Suppressor macrophage (primary cell): ENCODE data around the gene S100A16.
"Not testable (repeated sequence)": the region's sequence is repeated elsewhere in the genome, so short reads cannot be mapped to it uniquely, and the experiment has no call there.

Experiments used
- DNase-seq, 4 experiments: peaks; one replicate each; pipeline ENCODE4 v3.0.0-alpha.2; 2020 to 2022

The S100A16 gene

DNA sequence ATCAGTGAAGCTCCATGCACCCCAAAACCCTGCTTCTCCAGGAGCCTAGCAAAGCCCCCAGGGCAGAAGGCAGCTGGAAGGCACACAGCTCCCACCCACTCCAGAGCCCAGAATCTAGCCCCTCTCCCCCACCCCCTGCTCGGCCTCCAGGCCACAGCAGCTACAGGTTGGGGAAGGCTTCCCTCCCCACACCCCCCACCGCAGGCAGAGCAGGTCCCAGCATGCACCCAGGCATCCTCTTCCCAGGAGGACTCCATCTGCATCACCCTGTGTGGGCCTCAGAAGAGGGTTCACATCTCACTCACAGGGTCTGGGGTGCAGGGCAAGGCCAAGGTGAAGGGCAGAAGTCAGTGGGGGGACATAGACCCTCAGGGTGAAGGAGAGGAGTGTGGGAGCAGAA, 2.5 kb upstream of the S100A16 start:
- no peak for DNase-seq

DNA sequence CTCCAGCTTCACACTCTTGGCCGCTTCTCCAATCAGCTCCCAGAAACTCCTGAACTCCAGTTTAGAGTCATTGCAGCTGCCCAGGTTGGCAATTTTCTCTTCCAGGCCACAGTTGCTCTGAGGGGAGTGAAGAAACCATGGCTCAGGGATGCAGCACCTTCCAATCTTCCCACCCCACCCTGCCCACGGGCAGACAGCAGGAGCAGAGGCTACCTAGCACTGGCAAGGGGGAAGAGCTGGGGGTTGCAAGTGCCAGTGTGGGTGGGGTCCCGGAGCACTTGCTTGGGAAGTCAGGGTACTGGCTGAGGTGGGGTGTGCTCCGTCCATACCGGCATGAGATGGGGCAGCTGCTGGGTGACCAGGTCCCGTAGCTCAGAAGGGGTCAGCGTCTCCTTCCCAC, 2.0 kb upstream of the S100A16 start:
- no peak for DNase-seq

DNA sequence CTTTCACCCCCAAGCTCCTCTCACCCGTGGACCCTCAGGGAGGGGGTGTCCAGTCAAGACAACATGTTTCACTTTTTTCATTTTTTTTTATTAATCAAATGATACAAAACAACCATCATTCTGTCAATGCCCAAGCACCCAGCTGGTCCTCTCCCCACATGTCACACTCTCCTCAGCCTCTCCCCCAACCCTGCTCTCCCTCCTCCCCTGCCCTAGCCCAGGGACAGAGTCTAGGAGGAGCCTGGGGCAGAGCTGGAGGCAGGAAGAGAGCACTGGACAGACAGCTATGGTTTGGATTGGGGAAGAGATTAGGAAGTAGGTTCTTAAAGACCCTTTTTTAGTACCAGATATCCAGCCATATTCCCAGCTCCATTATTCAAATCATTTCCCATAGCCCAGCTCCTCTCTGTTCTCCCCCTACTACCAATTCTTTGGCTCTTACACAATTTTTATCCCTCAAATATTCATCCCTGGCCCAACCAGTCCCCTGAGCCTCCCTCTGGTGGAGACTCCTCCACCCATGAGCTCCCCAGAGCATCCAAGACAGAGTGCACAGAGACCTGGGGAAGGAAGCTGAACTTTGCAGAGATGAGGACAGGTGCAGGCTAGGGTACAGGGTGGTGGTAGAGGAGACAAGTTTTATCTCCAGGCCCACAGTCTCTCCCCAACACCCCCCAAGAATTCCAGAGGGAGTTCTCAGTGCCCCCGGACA, 1.4 kb upstream of the S100A16 start:
- DNase-seq = no peak

DNA sequence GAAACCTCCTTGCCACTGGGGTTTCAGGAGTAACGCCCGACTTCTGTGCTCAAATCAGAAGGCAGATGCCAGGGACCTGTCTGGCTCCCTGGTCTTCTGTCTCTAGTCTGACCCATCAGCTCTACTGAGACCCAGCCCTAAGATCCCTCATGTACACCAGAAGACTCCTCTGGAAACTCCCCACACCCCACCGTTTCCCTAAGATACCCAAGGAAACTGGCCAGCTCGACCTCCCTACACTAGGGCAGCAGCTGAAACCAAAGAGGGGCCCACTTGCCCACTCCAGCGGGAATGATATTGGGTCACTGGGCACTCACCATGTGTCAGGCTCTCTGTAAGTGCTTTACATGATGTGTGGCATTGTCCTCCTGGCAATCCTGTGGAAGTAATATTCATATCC, 469 bp upstream of the S100A16 start:
- DNase-seq = no peak

DNA sequence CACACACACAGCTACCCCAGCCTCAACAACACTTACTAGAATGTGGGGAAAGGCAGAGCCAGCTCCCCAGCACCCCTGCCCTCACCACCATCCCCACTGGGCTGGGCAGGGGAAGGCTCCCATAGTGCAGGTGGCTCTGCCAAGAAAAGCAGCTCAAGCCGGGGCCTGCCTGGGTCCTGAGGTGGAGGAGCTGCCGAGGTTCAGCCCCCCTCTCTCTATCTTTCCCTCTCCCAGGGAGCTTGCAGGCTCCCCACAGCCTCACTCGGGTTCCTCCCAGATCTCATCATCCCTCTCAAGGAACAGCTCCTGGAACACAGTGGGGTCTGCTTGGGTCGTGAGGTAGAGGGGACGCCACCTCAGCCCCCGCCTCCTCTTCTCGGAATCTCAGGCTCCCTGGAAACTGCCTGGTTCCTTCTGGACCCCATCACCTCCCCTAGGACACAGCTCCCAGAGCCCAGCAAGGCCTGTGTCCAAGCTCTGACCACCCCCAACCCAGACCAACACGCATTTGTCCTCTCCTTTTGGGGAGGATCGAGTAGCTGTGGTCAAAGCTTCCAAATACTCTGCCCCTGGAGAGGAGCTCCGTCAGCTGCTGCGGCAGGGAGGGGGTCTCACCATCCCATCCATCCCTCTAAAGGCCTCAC, 704 bp downstream of the S100A16 start:
- no peak for DNase-seq

DNA sequence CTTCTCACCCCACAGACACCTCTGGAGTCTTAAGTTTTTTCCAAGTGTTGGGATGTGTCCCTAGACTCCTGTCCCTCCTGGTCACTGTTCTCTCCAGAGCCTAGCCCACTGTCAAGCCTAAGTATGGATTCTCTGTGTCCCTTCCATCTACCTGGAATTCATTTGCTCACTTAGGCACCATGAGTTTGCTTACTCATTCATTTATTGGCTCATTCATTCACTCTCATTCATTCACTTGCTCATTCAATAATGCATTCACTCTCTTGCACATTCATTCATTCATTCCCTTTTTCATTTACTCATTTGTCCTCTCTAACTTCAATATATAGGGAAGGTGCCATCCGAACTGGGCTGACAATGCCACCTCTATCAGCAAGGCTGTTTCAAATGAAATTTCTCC, 1.6 kb downstream of the S100A16 start:
- DNase-seq = no peak

DNA sequence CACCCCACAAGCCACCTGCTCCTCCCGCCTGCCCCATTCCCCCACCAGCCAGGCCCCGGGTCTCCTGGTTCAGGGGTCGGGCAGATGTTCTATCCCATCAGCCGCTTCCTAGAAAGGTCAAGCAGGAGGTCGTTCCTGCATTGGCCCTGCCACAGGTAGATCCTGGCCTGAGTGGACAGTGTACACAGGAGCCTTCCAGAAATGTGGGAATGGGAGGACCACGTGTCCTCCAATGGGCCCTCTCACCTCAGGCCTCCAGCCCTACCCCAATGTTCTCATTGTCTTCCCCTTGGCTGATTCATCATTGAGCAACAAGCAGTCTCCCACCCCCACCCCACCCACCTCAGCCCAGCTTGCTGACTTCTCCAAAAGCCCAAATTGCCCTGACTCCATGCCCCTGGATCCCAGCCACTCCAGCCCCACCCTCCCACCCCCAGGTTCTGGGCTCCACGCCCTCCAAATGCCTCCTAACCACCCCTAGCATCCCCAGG, 2.1 kb downstream of the S100A16 start:
- peak; percentile 52 to 76 (median 66) for DNase-seq

DNA sequence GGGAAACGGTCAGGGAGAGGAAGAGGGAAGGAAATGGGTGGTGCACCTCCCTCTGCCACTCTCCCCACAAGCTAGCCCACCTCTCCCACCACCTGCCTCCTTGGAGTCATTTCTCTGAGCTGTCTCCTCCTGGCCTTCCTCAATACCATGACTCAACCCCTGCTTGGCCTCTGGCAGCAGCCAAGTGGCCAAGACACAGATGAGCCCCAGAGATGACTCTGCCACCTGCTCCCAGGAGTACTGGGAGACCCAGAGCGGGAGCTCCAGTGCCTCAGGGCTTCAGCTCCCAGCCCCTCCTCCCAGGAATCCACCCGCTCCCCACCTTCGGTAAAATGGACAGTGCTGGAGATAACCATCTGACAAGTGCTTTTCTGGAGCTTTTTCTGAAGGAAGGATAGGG, 2.6 kb downstream of the S100A16 start:
- DNase-seq = peak; percentile 40 to 60 (median 60)

DNA sequence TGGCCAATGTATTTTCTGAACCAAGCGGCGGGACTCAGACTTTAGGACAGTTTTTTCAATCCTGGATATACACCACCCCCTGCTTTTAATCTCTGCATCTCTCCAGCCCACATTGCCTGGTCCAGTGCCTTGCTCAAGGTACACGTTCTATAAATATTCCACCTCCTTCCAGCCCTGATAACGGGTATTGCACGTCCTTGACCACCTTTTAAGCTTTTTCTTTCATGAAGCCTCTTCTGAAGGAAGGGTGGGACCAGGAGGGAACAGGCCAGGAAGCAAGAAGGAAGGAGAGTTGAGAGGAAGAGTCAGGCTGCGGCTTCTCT, 3.4 kb downstream of the S100A16 start:
- no peak for DNase-seq

DNA sequence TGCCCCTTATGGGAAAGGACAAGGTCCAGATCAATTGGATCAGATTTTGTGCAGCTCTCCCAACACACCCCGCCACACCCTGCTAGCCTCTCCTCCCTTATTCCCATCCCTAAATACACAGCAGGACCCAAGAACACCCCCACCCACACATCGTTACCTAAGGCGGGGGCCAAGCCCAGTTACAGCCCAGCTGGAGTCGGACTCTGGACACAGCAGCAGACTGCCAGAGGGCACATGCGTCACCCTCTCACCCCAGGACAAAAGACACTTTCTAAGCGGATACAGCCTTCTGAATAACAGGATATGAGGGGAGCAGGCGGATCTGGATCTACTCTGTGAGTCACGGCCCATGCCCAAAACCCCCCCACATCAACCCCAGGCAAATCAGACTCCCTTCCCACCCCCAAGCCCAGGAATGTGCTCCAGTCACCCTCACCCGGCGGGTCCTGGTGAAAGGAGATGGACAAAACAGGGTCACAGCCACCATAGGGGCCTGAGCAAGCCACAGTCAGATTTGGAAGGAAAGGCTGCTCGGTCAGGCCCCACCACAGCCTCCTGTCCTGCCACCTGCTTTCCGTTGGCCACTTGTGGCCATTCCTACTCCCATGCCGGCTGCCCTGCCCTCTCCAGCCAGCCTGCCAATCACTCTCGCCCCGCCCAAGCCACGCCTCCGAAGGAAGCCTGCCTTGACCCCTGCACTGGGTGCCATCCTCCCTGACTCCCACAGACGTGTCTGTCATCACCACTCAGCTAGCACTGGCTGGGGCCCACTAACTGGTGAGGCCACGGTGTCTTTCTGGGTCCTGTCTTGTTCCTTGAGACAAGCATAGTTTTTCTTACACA, 4.0 kb downstream of the S100A16 start:
- peak; percentile 63 to 86 (median 79) for DNase-seq

DNA sequence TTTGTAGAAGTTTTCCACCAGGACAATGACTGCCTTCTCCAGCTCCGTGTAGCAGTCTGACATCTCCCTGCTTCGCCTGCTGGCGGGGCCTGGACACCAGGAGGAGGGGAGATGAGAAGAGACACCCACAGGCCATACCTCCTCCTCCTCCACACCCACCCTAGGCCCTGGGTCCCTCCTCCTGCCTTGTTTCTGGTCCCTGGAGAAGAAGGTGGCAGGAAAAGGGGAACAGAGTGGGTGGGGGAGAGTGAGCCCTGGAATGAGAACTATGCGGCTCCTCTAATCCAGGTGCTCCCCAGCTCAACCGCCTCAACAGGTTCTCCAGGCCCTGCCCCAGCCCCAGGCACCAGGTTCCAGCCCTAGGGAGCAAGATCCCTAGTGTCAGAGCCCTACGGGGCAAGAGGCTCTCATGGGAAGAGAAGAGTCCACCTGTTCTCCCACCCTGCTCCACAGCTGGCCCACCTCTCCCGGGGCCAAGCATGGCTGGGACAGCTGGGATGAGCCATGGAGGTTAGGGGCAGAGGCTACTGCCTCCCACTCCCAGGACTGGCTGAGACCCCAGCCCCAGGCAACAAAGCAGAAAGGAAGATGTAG, 4.8 kb downstream of the S100A16 start:
- no peak for DNase-seq

DNA sequence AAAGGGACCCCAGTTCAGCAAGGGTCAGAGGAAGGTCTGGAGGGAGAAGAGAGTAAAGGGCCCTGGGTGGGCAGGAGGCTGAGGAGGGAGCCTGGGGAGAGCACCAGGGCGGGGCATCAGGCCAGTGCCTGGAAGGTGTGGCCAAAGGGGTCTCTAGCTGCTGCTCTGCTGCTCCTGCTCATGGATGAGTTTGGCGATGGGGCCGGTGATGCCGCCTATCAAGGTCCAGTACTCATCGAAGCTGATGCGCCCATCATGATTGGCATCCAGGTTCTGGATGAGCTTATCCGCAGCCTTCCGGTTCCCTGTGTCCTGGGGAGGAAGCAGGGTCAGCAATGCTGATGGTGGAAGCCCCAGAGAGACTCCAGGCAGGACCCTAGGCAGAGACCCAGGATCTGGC, 5.6 kb downstream of the S100A16 start:
- no peak for DNase-seq

DNA sequence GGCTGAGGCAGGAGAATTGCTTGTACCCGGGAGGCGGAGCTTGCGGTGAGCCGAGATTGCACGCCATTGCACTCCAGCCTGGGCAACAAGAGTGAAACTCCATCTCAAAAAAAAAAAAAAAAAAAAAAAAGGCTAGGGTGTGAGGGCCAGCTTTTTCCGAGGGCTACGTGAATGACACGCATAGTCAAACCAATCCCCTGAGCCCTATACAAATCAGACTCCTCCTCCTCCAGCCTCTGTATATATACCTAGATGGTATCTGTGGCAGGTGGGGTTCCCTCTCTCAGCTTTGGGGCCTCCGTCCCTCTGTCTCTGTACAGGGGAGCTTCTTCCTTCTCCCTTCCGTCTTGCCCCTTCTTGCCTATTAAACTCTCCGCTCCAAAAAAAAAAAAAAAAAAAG, 6.7 kb downstream of the S100A16 start:
- DNase-seq = no peak

DNA sequence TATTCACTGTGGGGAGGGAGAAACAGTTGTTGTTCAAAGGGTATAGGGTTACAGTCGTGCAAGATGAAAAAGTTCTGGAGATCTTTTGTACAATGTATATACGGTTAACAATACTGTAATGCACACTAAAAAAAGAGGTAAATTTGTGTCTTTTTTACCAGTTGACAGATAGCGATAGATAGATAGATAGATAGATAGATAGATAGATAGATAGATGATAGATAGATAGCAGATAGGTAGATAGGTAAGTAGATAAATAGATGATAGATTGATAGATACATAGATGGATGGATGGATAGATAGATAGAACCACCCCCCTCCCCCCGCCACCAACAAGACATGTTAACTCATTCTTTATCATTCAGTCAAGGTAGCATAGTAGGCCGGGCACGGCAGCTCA, 10.2 kb downstream of the S100A16 start:
- no peak for DNase-seq

DNA sequence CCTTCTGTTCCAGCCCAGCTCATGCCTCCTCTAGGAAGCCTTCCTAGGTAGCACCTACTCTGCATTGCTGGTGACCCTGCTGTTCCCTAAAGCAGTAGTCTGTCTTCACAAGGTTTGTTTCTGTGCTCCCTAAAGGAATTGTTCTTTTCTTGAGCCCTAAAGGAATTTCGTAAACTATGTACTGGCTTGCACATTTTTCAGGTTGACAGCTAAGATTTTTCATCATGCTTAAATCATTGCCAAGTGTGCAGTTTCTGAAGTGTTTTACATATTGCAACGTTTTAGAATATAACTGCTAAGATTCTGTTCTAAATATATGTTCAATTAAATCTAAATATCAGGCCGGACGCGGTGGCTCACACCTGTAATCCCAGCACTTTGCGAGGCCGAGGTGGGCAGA, 13.1 kb downstream of the S100A16 start:
- DNase-seq = no peak

DNA sequence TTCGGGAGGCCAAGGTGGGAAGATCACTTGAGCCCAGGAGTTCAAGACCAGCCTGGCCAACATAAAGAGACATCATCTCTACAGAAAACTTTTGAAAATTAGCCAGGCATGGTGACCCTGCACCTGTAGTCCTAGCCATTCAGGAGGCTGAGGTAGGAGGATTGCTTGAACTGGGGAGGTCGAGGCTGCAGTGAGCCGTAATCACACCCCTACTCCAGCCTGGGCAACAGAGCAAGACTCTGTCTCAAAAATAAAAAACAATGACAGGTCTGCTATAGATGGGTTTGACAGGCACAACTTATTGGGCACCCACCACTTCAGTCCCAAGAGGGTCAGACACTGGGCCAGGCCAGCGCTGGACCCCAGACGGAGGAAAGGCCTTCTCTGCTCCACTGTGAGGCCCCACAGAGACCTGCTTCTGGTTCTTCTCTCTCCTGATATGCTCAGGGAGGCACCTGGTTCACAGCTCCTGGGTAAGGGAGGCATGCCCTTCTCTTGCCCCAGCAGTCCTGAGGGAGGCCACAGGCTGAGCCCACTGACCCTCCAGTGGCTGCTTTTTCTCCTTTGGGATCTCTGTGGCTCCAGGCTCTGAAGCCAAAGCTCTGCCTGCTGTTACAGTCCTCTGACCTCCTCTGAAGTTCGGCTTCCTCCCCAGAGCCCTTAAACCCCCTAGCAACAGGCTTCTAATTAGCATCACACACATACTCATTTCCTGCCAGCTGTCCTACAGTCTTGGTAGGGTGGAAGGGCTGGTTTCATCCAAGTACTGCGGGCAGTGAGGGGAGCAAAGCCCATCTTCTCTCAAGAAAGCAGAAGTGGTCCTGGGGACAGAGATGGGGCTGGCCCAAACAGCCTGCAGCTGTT, 14.4 kb downstream of the S100A16 start:
- DNase-seq = peak; percentile 56 to 82 (median 71)

DNA sequence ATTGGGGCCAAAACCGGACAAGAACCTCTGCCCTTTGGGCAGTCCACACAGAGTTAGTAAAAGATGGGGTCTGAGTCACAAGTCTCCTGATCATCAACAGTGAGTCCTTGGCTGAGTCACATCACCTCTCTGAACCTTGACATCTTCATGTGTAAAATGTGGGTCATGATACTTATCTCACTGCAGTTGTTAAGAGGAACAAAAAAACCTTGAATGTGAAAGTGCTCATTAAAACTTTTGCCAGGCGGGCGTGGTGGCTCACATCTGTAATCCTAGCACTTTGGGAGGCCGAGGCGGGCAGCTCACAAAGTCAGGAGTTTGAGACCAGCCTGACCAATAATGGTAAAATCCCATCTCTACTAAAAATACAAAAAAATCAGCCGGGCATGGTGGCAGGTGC, 15.7 kb downstream of the S100A16 start:
- DNase-seq = peak; percentile 49 to 85 (median 62)

DNA sequence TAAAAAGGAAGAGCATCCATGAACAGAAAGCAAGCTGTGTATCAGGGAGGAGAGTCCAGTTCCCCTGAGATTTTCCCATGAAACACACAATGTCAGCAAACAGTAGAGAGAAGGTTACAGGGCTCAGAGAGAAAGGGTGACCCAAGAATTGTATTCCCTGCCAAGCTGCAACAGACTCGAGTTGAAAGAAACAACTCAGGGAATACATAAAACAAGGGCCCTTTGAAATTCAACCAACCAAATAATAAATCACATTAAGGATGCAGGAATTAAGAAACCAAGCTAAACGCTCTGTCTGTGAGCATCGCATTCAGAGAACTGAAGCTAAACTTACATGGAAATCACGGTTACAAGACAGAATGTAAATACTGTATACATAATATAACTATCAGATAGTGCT, 20.2 kb downstream of the S100A16 start:
- no peak for DNase-seq

DNA sequence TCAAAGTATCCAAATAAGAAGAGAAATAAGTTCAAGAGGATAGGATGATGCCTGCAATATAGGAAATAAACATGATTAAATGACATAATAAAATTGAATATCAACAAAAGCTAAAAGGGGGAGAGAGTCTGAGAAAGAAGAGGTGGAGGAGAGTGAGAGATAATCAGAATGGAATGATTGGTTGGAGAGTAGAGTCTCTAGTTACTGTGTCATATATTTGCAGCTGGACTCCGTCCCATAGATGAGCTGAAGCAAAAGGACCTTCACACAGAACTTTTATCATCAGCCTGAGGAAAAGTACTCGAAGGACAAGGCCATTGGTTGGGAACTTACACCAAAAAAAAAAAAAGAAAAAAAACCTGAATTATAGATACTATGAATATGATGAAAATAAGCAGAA, 24.5 kb downstream of the S100A16 start:
- no peak for DNase-seq

DNA sequence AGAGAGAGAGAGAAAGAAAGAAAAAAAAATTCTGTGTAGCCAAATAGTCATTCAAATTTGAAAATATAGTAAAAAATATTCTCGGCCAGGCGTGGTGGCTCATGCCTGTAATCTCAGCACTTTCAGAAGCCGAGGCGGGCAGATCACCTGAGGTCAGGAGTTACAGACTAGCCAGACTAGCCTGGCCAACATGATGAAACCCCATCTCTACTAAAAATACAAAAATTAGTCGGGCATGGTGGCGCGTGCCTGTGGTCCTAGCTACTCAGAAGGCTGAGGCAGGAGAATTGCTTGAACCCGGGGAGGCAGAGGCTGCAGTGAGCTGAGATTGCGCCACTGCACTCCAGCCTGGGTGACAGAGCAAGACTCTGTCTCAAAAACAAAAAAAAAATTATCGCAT, 24.9 kb downstream of the S100A16 start:
- DNase-seq = not testable (repeated sequence)

DNA sequence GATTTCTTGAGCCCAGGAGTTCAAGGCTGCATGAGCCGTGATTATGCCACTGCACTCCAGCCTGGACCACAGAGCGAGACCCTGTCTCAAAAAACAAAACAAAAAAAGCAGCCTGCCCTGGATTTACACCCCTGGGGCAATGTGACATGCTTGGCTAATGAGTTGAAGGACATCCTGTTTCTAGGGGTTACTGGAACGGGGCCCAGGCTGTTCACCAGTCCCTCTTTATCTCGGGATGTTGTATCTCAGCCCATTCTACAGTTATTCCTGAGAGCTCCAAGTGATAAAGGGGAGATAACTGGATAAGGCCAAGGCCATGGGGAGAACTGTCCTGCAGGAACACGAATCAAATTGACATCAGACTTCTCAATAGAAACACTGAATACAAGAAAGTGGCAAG, 25.6 kb downstream of the S100A16 start:
- DNase-seq = no peak

DNA sequence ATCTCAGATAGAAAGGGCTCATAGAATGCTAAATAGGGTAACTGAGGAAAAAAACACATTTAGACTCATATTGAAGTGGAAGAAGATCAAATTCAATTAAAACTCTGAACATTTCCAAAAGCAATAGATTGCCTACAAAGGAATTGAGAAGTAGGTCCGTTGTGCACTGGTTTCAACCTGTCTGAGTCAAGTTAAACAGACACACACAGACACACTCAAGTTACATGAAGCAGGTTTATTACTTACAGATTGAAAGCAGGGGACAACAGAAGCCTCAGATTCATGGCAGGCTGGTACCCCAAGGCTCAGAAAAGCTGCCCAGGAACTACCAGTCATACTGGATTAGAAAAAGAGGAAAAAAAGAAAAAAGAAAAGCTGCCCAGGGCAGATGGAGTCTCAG, 26.6 kb downstream of the S100A16 start:
- DNase-seq = no peak
